MM.1S (cell line): ENCODE results near the gene LDHB.

Source experiments
- CTCF ChIP-seq: fragments of 300-600 bp; sonication (generic); IDR thresholded peaks from 2 replicates; pipeline ENCODE4 v1.5.1; 2016; ENCODE audit warnings: antibody characterized with exemption, low read length, mixed read lengths
- EZH2 ChIP-seq: fragments of 300-600 bp; sonication (generic); optimal IDR thresholded peaks from 2 replicates; pipeline ENCODE3; 2017; ENCODE audit warnings: low read depth, mild to moderate bottlenecking, antibody characterized with exemption, low read length, mixed read lengths

GRCh38 chr12:21598651-21599050 is 59.0 kb downstream of the LDHB start:
- TF ChIP-seq CTCF (no peak), EZH2 (no peak)
